ENCODE results near the gene EFL1. TPM values are rescaled to one million over a fixed set of nuclear protein-coding genes. Genes with fewer than 3 reads are reported as not detected.

EFL1 gene
- total and polyA plus RNA-seq, 2 of the 4 experiments (the other 2 are of a cell fraction), result 10.1 to 24.6 TPM

GRCh38 chr15:82114660-82115059, 147.9 kb downstream of the EFL1 start:
- Histone ChIP-seq H2AK5ac (ENCODE audit: low read depth, low read length) (no peak overlapping the region), H4K91ac (ENCODE audit: insufficient read depth, low read depth, low read length) (no peak overlapping the region), H3K27me3 (ENCODE audit: control insufficient read depth, insufficient read depth, low read length) (no peaks in the 10 kb centered on the region), H2BK5ac (ENCODE audit: low read depth, low read length, poor library complexity, severe bottlenecking) (no peak overlapping the region), H2BK20ac (ENCODE audit: low read depth, low read length) (no peak overlapping the region), H3K9ac (ENCODE audit: low read depth, low read length) (no peak overlapping the region), H4K20me1 (ENCODE audit: insufficient read depth, low read length) (no peaks in the 10 kb centered on the region), H3K18ac (ENCODE audit: low read depth, low read length) (no peak overlapping the region), H3K14ac (replicated peaks; ENCODE audit: low read depth, low read length) (no peak overlapping the region), H3K4me1 (ENCODE audit: control insufficient read depth, insufficient read depth, low read length) (no peaks in the 10 kb centered on the region), H3K9me3 (ENCODE audit: control insufficient read depth, insufficient read depth, low read length) (no peaks in the 10 kb centered on the region), H3K4me2 (ENCODE audit: low read depth, low read length) (no peak overlapping the region), H3K27ac (ENCODE audit: insufficient read depth, low read length) (no peak overlapping the region), H3K56ac (ENCODE audit: extremely low read depth, insufficient read depth, low read length) (no peak overlapping the region), H2AFZ (replicated peaks; ENCODE audit: low read length, poor library complexity) (no peak overlapping the region), H4K5ac (ENCODE audit: low read depth, low read length) (no peak overlapping the region), H3K4me3 (ENCODE audit: insufficient read depth, low read depth, low read length) (no peak overlapping the region), H2BK120ac (ENCODE audit: low read depth, low read length) (no peak overlapping the region), H2AK9ac (replicated peaks; ENCODE audit: low read depth, low read length, poor library complexity) (no peak overlapping the region), H2BK15ac (ENCODE audit: low read depth, low read length) (no peak overlapping the region), H3K79me1 (ENCODE audit: low read depth in 1 of 2, low read length in 2 of 2) (no peaks in the 10 kb centered on the region), H3K4ac (ENCODE audit: low read depth, low read length) (no peak overlapping the region), H3K9me1 (ENCODE audit: insufficient read depth, low read length) (no peaks in the 10 kb centered on the region), H4K8ac (ENCODE audit: low read depth in 2 of 2, low read length in 2 of 2) (no peak overlapping the region), H3K23ac (ENCODE audit: low read depth, low read length) (no peak overlapping the region), H3K36me3 (ENCODE audit: control insufficient read depth, insufficient read depth, low read length) (no peaks in the 10 kb centered on the region)
- CTCF ChIA-PET, result no interaction called here
- dilution Hi-C loops (cut with HindIII; ENCODE audit: low sequenced_read_pairs, unreplicated experiment), result no loop called here
- POLR2A ChIA-PET (ENCODE audit: unreplicated experiment), result no interaction called here
- DNase-seq, result no peak
- in situ Hi-C loops (cut with MboI; ENCODE audit: low sequenced_read_pairs), result loop anchor here (5.0 kb wide), 1 partner anchor 83 kb away; no protein-coding TSS in a partner anchor
- intact Hi-C loops (cut with micrococcal nuclease), result no loop called here
- 100% methylated on average over 1 of the region's 5 CpGs; no CpG with 5 or more reads in 1 of the 2 experiments for WGBS, 2 experiments (ENCODE audit: extremely low coverage in 2 of 2, insufficient read length in 1 of 2)
- ATAC-seq (ENCODE audit: low read depth), result no peak
- TF ChIP-seq ELK1 (IDR thresholded peaks at IDR 0.05; ENCODE audit: borderline replicate concordance, low read depth, low read length), result no peak
- TF ChIP-seq NFE2L2 (IDR thresholded peaks at IDR 0.05; ENCODE audit: low read depth, low read length), result no peak
- no peak for TF ChIP-seq CTCF (conservative IDR thresholded peaks at IDR 0.05; ENCODE audit: low read depth, low read length)
- no peak for TF ChIP-seq USF2 (IDR thresholded peaks at IDR 0.05; ENCODE audit: low read depth, low read length)
- TF ChIP-seq CHD1 (IDR thresholded peaks at IDR 0.05; ENCODE audit: low read depth, low read length), result no peak
- no peak for TF ChIP-seq BHLHE40 (IDR thresholded peaks at IDR 0.05; ENCODE audit: low read depth, low read length)
- no peak for TF ChIP-seq CEBPB (IDR thresholded peaks at IDR 0.05; ENCODE audit: low read depth, low read length)
- no peak for TF ChIP-seq POLR2A (IDR thresholded peaks at IDR 0.05; ENCODE audit: low read depth, low read length)
- TF ChIP-seq FOS (IDR thresholded peaks at IDR 0.05; ENCODE audit: low read depth, low read length), result no peak
- no peak for TF ChIP-seq SMC3 (IDR thresholded peaks at IDR 0.05; ENCODE audit: low read depth, low read length)
- TF ChIP-seq RFX5 (IDR thresholded peaks at IDR 0.05; ENCODE audit: low read depth, low read length), result no peak
- TF ChIP-seq MAZ (IDR thresholded peaks at IDR 0.05; ENCODE audit: borderline replicate concordance, low read depth, low read length), result no peak
- no TSS peak for BruUV-seq (replicated peaks)
